HepG2 (cell line): ENCODE measurements around the gene FAM3A. TPM values are rescaled to one million over a fixed set of nuclear protein-coding genes. Genes with fewer than 3 reads are reported as not detected.

Experiments used
- ATAC-seq: fragments of 200-7000 bp; cut with Tn5 transposase; 3 replicates; pipeline ENCODE4 v1.9.1; 2020; ENCODE audit warnings: mild to moderate bottlenecking, moderate library complexity
- BruUV-seq: library from RNA; stranded (reverse); fragments of 400-500 nt; replicated peaks from 2 replicates; lab custom pipeline; 2021; lab: Mats Ljungman, UMichigan
- CTCF ChIA-PET: fragments of 300-600 bp; formaldehyde crosslinking; extraction: SDS; loops from one replicate; lab custom pipeline; 2021; ENCODE audit warnings: low total read pairs, inconsistent platforms, low intra/inter-chr PET ratio; lab: Yijun Ruan, JAX
- POLR2A ChIA-PET: fragments of 350-600 bp; sonication (Branson Sonifier 250); formaldehyde crosslinking; loops from one replicate; lab custom pipeline; 2020; ENCODE audit warnings: antibody characterized with exemption, inconsistent platforms; lab: Yijun Ruan, JAX
- DNase-seq: peaks from one replicate; pipeline ENCODE4 v3.0.0-alpha.2; 2015; ENCODE audit warnings: low spot score
- FAIRE-seq: peaks from 3 replicates; lab custom pipeline; 2011; peaks lifted over from hg19 to GRCh38; lab: Jason Lieb, UNC
- H2AFZ ChIP-seq: one replicate; pipeline ENCODE4 v1.6.1; 2011; ENCODE audit warnings: low read length, inconsistent platforms
- H3K27ac ChIP-seq: fragments of 300-600 bp; 3 replicates; pipeline ENCODE4 v1.8.0; 2011; ENCODE audit warnings: mixed run types, mild to moderate bottlenecking, mixed read lengths, low read length, inconsistent platforms; ENCODE audit not compliant: insufficient read depth; ENCODE audit errors: extremely low read length
- H3K27me3 ChIP-seq, 2 experiments: fragments of 200-600 bp in 1 of 2; 2 replicates in 1 of 2; 3 replicates in 1 of 2; pipeline versions ENCODE4 v1.6.0 to v1.8.0; 2011; ENCODE audit warnings: low read length in 2 of 2, mild to moderate bottlenecking in 2 of 2, moderate library complexity in 2 of 2, inconsistent platforms in 1 of 2; ENCODE audit not compliant: insufficient read depth in 2 of 2, control insufficient read depth in 1 of 2
- H3K36me3 ChIP-seq, 2 experiments: fragments of 200-600 bp in 1 of 2; replicated peaks in 1 of 2; 2 replicates in 1 of 2; 3 replicates in 1 of 2; pipeline versions ENCODE4 v1.5.1 to v1.8.0; 2011; ENCODE audit warnings: low read length in 2 of 2, inconsistent platforms in 1 of 2; ENCODE audit not compliant: insufficient read depth in 2 of 2, control insufficient read depth in 1 of 2
- H3K4me1 ChIP-seq: 2 replicates; pipeline ENCODE4 v1.5.1; 2012; ENCODE audit warnings: low read length, inconsistent platforms; ENCODE audit not compliant: insufficient read depth
- H3K4me2 ChIP-seq: 2 replicates; pipeline ENCODE4 v1.6.0; 2011; ENCODE audit warnings: low read depth, low read length, inconsistent platforms
- H3K4me3 ChIP-seq, 3 experiments: fragments of 200-600 bp in 1 of 3; sonication (generic), shearing (Covaris generic) in 1 of 3; replicated peaks in 1 of 3; 2 replicates each; pipeline ENCODE4 v1.5.1; 2011 to 2016; ENCODE audit warnings: low read length in 3 of 3, inconsistent platforms in 2 of 3, low read depth in 2 of 3, mild to moderate bottlenecking in 2 of 3, control low read depth in 1 of 3, mixed read lengths in 1 of 3; ENCODE audit not compliant: insufficient read depth in 1 of 3
- H3K79me2 ChIP-seq: one replicate; pipeline ENCODE4 v1.6.1; 2011; ENCODE audit warnings: low read length, inconsistent platforms; ENCODE audit not compliant: insufficient read depth
- H3K9ac ChIP-seq: 2 replicates; pipeline ENCODE4 v1.6.0; 2011; ENCODE audit warnings: mild to moderate bottlenecking, low read depth, low read length, inconsistent platforms; ENCODE audit not compliant: insufficient read depth
- H3K9me3 ChIP-seq: 2 replicates; pipeline ENCODE4 v1.5.1; 2012; ENCODE audit warnings: mild to moderate bottlenecking, low read length
- H4K20me1 ChIP-seq: 2 replicates; pipeline ENCODE4 v1.6.0; 2011; ENCODE audit warnings: inconsistent platforms, mild to moderate bottlenecking, low read length, moderate library complexity; ENCODE audit not compliant: insufficient read depth
- ERF ChIP-seq: IDR thresholded peaks from 2 replicates; pipeline ENCODE4 v1.6.1; 2018; ENCODE audit warnings: missing biosample characterization, missing genetic modification reagents
- NR1H2 ChIP-seq: sonication (generic); formaldehyde crosslinking; IDR thresholded peaks from 2 replicates; pipeline ENCODE4 v1.8.1; 2022; ENCODE audit warnings: low read depth, missing genetic modification reagents, borderline replicate concordance
- SRSF9 ChIP-seq: fragments of 200-400 bp; formaldehyde crosslinking; IDR thresholded peaks from 2 replicates; pipeline ENCODE4 v1.6.1; 2018; ENCODE audit warnings: borderline replicate concordance, mild to moderate bottlenecking, low read depth, low read length; ENCODE audit not compliant: insufficient read depth, poor library complexity, severe bottlenecking
- TCF12 ChIP-seq, 2 experiments: fragments of 450-650 bp in 1 of 2; sonication (generic) in 1 of 2; formaldehyde crosslinking in 1 of 2; IDR thresholded peaks; 2 replicates each; pipeline versions ENCODE4 v1.6.1 to v1.8.0; 2017 to 2022; ENCODE audit warnings: antibody characterized with exemption in 1 of 2, mild to moderate bottlenecking in 1 of 2, missing genetic modification reagents in 1 of 2, moderate library complexity in 1 of 2
- ZNF672 ChIP-seq: sonication (generic); formaldehyde crosslinking; IDR thresholded peaks from 2 replicates; pipeline ENCODE4 v1.8.1; 2022; ENCODE audit warnings: missing genetic modification reagents
- ZNF720 ChIP-seq: sonication (generic); formaldehyde crosslinking; IDR thresholded peaks from 2 replicates; pipeline ENCODE4 v1.4.0; 2020; ENCODE audit warnings: missing genetic modification reagents
- ZNF782 ChIP-seq: sonication (generic); formaldehyde crosslinking; IDR thresholded peaks from 2 replicates; pipeline ENCODE4 v1.4.0; 2020; ENCODE audit warnings: missing genetic modification reagents, mild to moderate bottlenecking, borderline replicate concordance
- WGBS: methylation state at CpG from one replicate; pipeline ENCODE4 v1.1.6; 2017; ENCODE audit warnings: low lambda C conversion rate; 5-methylcytosine and 5-hydroxymethylcytosine counted together
- in situ Hi-C: cut with HindIII; loops from 2 replicates; pipeline ENCODE4 v1.10.0; 2017; ENCODE audit warnings: low pct_unique_long_range_greater_than_20kb; ENCODE audit not compliant: extremely low pct_ligation_motif_present
- intact Hi-C: fragments of 100-400 bp; cut with micrococcal nuclease; formaldehyde crosslinking; loops from one replicate; pipeline ENCODE4 v1.10.0; 2022; ENCODE audit not compliant: unreplicated experiment
- polyA plus RNA-seq, 8 experiments: library from polyadenylated mRNA; depleted of rRNA in 3 of 8; stranded (reverse) in 7 of 8; unstranded in 1 of 8; fragments of >200 nt; fragmentation: Illumina TruSeq in 4 of 8; extraction: Trizol in 4 of 8; gene quantifications; 2 replicates each; pipeline versions ENCODE4 v1.2.1 to v1.2.3, GENCODE V29; 2011 to 2016; ENCODE audit warnings: low read depth in 4 of 8, missing spikeins in 1 of 8, mixed read lengths in 1 of 8; ENCODE audit not compliant: insufficient read depth in 1 of 8
- total RNA-seq, 5 experiments: library from RNA; depleted of rRNA; stranded (reverse); fragments of >200 nt; fragmentation: Illumina TruSeq; extraction: Trizol; gene quantifications; 2 replicates each; pipeline ENCODE4 v1.2.3, GENCODE V29; 2016; ENCODE audit warnings: low read depth in 1 of 5
- TF ChIP-seq, protein P1 (sequence below): sonication (generic); formaldehyde crosslinking; IDR thresholded peaks from 2 replicates; pipeline ENCODE4 v1.5.1; 2020; ENCODE audit warnings: missing genetic modification reagents, mild to moderate bottlenecking, borderline replicate concordance
- TF ChIP-seq, protein P2 (sequence below): sonication (generic); formaldehyde crosslinking; IDR thresholded peaks from 2 replicates; pipeline ENCODE4 v1.8.0; 2022; ENCODE audit warnings: missing genetic modification reagents, low read depth, mild to moderate bottlenecking, borderline replicate concordance

FAM3A gene
- total and polyA plus RNA-seq, 2 of the 13 experiments (the other 11 are each of a cell fraction or from before 2014, with no cell fraction given): 11.2 to 22.7 TPM

DNA sequence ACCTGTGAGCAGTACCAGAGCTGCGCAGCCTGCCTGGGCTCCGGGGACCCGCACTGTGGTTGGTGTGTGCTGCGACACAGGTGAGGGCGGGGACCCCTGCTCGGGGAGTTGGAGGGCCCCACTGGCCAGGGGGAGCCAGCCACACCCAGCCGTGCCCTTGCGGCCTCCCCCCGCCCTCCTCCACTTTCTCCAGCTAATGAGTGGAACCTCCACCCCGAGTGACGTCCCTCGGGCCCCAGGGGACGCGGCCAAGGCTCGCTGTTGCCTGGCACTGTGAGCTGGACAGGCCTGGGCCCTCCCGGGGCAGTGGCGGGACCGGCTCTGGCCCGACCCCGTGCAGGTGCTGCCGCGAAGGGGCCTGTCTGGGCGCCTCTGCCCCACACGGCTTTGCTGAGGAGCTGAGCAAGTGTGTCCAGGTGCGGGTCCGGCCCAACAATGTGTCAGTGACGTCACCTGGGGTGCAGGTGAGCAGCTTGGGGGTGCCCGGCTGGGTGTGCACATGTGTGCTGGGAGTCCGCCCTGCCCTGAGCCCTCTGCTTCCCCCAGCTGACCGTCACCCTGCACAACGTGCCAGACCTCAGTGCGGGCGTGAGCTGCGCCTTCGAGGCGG, 52.3 kb downstream of the FAM3A start:
- Histone ChIP-seq H3K4me2 (no peak overlapping the region), H3K4me1 (0 out of 2 replicates have a peak, but pooled peaks cover 4% of the 10 kb centered on the region), H3K27ac (no peak overlapping the region), H3K36me3 (peaks cover 3 to 6% of the 10 kb centered on the region in 2 experiments; a peak in 3 of 5 replicates), H3K9me3 (no peaks in the 10 kb centered on the region), H4K20me1 (no peaks in the 10 kb centered on the region), H3K4me3 (no peak overlapping the region), H3K9ac (no peak overlapping the region), H3K27me3 (no peaks in the 10 kb centered on the region), H2AFZ (no peak overlapping the region), H3K79me2 (peaks cover 7% of the 10 kb centered on the region)
- DNase-seq (no peak), ATAC-seq (no peak), FAIRE-seq (no peak)
- in situ Hi-C loops: no loop called here
- whole genome bisulfite sequencing: no CpG with 5 or more reads among the region's 36 CpGs
- CTCF ChIA-PET: no interaction called here
- no TSS peak for BruUV-seq
- no peak for TF ChIP-seq SRSF9
- TF ChIP-seq, protein P1, sequence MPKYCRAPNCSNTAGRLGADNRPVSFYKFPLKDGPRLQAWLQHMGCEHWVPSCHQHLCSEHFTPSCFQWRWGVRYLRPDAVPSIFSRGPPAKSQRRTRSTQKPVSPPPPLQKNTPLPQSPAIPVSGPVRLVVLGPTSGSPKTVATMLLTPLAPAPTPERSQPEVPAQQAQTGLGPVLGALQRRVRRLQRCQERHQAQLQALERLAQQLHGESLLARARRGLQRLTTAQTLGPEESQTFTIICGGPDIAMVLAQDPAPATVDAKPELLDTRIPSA: no peak
- TF ChIP-seq ZNF782: no peak
- TF ChIP-seq TCF12 (IDR thresholded peaks at IDR 0.05): no peak
- TF ChIP-seq TCF12 (CRISPR knock-in tag; IDR thresholded peaks at IDR 0.05): no peak
- TF ChIP-seq ZNF672: no peak
- no peak for TF ChIP-seq ERF (CRISPR knock-in tag)
- no peak for TF ChIP-seq NR1H2 (CRISPR knock-in tag)
- TF ChIP-seq ZNF720 (CRISPR knock-in tag): no peak
- TF ChIP-seq, protein P2, sequence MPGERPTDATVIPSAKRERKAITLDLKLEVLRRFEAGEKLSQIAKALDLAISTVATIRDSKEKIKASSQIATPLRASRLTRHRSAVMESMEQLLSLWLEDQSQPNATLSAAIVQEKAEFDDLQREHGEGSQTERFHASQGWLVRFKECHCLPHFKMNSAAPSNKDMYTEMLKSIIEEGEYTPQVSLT: no peak
- intact Hi-C loops: no loop called here
- POLR2A ChIA-PET: no interaction called here
